Vagina (tissue), 2 donors: ENCODE results near the gene LCE2B. TPM values are rescaled to one million over a fixed set of nuclear protein-coding genes. Genes with fewer than 3 reads are reported as not detected.

Experiments
- DNase-seq, 2 donors: peaks; one replicate each; pipeline ENCODE4 v3.0.0-alpha.2; 2017; ENCODE audit errors: extremely low spot score in 2 of 2
- H3K27ac ChIP-seq: fragments of 200-600 bp; sonication (generic); one replicate; pipeline ENCODE4 v1.5.1; 2019
- H3K27me3 ChIP-seq: fragments of 200-600 bp; sonication (generic); one replicate; pipeline ENCODE4 v1.5.1; 2019
- H3K36me3 ChIP-seq, 2 donors: fragments of 200-600 bp; sonication (generic); one replicate each; pipeline ENCODE4 v1.5.1; 2017 to 2019
- H3K4me1 ChIP-seq: fragments of 200-600 bp; sonication (generic); one replicate; pipeline ENCODE4 v1.5.1; 2019
- H3K4me3 ChIP-seq, 2 donors: fragments of 200-600 bp; sonication (generic); 1 replicate in 1 of 2; 2 replicates in 1 of 2; pipeline ENCODE4 v1.5.1; 2016 to 2019
- H3K9me3 ChIP-seq: fragments of 200-600 bp; sonication (generic); one replicate; pipeline ENCODE4 v1.5.1; 2019
- CTCF ChIP-seq, 3 experiments: fragments of 450-650 bp in 2 of 3; fragments of 200-600 bp in 1 of 3; sonication (generic) in 1 of 3; IDR thresholded peaks; one replicate each; pipeline ENCODE4 v1.5.1; 2017 to 2019; ENCODE audit warnings: antibody characterized with exemption in 3 of 3, mild to moderate bottlenecking in 2 of 3, moderate library complexity in 2 of 3
- POLR2A ChIP-seq, 2 donors: fragments of 450-650 bp; IDR thresholded peaks; one replicate each; pipeline ENCODE4 v1.6.1; 2017; ENCODE audit warnings: antibody characterized with exemption in 2 of 2, mild to moderate bottlenecking in 2 of 2, moderate library complexity in 2 of 2
- POLR2AphosphoS5 ChIP-seq, 2 donors: sonication (generic); formaldehyde crosslinking; IDR thresholded peaks; one replicate each; pipeline ENCODE4 v1.9.0; 2017; ENCODE audit warnings: antibody characterized with exemption in 2 of 2, mild to moderate bottlenecking in 2 of 2, low read depth in 1 of 2; ENCODE audit not compliant: insufficient read depth in 1 of 2
- intact Hi-C: fragments of 100-400 bp; cut with DNase I; formaldehyde crosslinking; loops from one replicate; pipeline ENCODE4 v1.15.1; 2023
- total RNA-seq: library from RNA; depleted of rRNA; stranded (reverse); fragments of >200 nt; gene quantifications from one replicate; pipeline ENCODE4 v1.2.3, GENCODE V29; 2016

Gene LCE2B
- total RNA-seq, 1 donor from 2014 or later: not detected

DNA sequence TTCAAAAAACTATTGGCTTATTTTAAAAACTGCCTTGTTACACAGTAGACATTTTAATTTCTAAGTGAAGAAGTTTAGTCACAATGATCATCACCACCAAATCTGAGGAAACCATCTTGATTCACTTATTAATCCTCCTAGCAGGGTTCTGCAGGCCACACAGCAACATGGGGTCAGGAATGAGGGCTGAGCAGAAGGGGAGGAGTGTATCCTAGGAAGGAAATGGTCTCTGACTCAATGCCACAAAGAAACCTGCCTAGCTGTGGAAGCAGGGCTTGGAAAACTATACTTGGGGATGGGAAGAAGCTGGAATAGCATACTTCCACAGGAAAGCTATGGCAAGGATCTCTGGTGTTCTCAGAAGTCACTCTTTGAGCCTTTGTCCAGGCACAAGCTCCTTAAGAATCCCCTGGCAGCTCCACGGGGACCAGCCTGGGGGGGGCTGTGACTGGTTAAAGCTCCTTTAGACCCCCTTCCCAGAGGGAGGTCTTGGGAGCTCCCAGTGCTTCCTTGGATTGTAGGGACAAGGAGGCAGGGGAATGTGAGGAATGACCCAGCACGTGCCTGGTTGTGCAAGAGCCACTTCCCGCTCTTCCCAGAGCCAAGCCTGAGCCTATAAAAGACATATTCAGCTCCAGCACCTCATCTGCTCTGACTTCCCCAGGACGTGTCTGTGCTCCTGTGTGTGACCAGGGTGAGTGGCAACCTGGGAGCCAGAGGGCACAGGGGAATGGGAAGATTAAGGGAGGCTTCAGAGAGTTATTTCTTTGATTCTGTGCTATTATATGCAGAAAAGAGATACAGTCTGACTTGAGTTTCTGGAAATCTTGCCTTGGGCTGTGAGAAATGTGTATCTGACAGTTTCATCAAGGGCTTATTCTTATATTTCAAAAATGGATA lies 12.0 kb downstream of the LCE2B start, which contains the start of gene LCE2A:
Gene LCE2A, plus strand, starts transcription at position 645 of the 900 bp plus-strand sequence. CDS start 557 bp downstream, outside the sequence.
- TF ChIP-seq CTCF (IDR thresholded peaks at IDR 0.05) (no peak), POLR2AphosphoS5 (IDR thresholded peaks at IDR 0.05; ENCODE audit: insufficient read depth in 1 of 2, low read depth in 1 of 2) (no peak), POLR2A (IDR thresholded peaks at IDR 0.05) (no peak)
- no peak within 1 kb of the TSS for H3K4me3 ChIP-seq
- intact Hi-C loops: no loop called here

GRCh38 chr1:152699746-152700145 lies 13.8 kb downstream of the LCE2B start:
- TF ChIP-seq POLR2A (IDR thresholded peaks at IDR 0.05): no peak
- no peak for TF ChIP-seq CTCF (IDR thresholded peaks at IDR 0.05)
- no peak for TF ChIP-seq POLR2AphosphoS5 (IDR thresholded peaks at IDR 0.05; ENCODE audit: insufficient read depth in 1 of 2, low read depth in 1 of 2)
- no peaks in the 10 kb centered on the region for H3K36me3 ChIP-seq
- intact Hi-C loops: no loop called here
- no peak overlapping the region for H3K4me3 ChIP-seq
- H3K27me3 ChIP-seq: no peaks in the 10 kb centered on the region
- no peak overlapping the region for H3K27ac ChIP-seq
- H3K4me1 ChIP-seq: no peaks in the 10 kb centered on the region
- no peak for DNase-seq
- no peaks in the 10 kb centered on the region for H3K9me3 ChIP-seq

More for the DNA sequence above, 12.0 kb downstream of the LCE2B start, which contains the start of gene LCE2A:
- Histone ChIP-seq H3K36me3 (no peaks in the 10 kb centered on the region), H3K4me1 (no peaks in the 10 kb centered on the region), H3K27me3 (no peaks in the 10 kb centered on the region), H3K27ac (no peak within 1 kb of the TSS), H3K9me3 (no peaks in the 10 kb centered on the region)
- DNase-seq: no peak

DNA sequence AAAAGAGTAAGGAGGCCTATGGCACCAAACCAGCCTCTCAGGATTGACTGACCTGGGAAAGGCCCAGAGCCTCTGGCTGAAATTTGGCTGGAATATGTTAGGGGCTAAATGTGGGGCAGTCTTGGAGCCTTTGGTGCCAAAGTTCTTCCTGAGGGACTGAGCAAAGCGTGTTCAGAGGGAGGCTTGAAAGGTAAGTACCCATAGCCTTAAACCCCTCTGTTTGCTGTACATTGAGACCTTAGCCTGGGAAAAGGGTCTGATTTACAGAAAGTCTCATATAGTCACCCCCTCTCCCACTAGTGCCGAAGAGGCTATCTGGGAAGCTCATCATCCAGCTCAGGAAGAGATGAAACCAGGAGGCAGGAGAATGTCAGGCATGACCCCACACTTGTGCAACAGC lies 21.9 kb downstream of the LCE2B start, which contains the start of gene LCE4A:
Gene LCE4A, plus strand, starts transcription at position 301 of the 400 bp plus-strand sequence. CDS start 916 bp downstream, outside the sequence.
- Histone ChIP-seq H3K36me3 (no peaks in the 10 kb centered on the region), H3K9me3 (no peaks in the 10 kb centered on the region), H3K4me1 (no peaks in the 10 kb centered on the region), H3K4me3 (no peak within 1 kb of the TSS), H3K27ac (no peak within 1 kb of the TSS), H3K27me3 (no peaks in the 10 kb centered on the region)
- intact Hi-C loops: no loop called here
- TF ChIP-seq POLR2AphosphoS5 (IDR thresholded peaks at IDR 0.05; ENCODE audit: insufficient read depth in 1 of 2, low read depth in 1 of 2) (no peak), POLR2A (IDR thresholded peaks at IDR 0.05) (no peak), CTCF (IDR thresholded peaks at IDR 0.05) (no peak)
- no peak for DNase-seq

- TF ChIP-seq CTCF (IDR thresholded peaks at IDR 0.05) (no peak), POLR2A (IDR thresholded peaks at IDR 0.05) (no peak), POLR2AphosphoS5 (IDR thresholded peaks at IDR 0.05; ENCODE audit: insufficient read depth in 1 of 2, low read depth in 1 of 2) (no peak)
- Histone ChIP-seq H3K9me3 (no peaks in the 10 kb centered on the region), H3K27ac (no peak overlapping the region), H3K36me3 (no peaks in the 10 kb centered on the region), H3K4me3 (no peak overlapping the region), H3K27me3 (no peaks in the 10 kb centered on the region), H3K4me1 (no peaks in the 10 kb centered on the region)
- DNase-seq: no peak
- intact Hi-C loops: no loop called here
These were observed 32.3 kb downstream of the LCE2B start for GRCh38 chr1:152718238-152718637.

- DNase-seq: no peak
- Histone ChIP-seq H3K27ac (no peak overlapping the region), H3K9me3 (no peaks in the 10 kb centered on the region), H3K4me3 (no peak overlapping the region), H3K27me3 (no peaks in the 10 kb centered on the region), H3K36me3 (no peaks in the 10 kb centered on the region), H3K4me1 (no peaks in the 10 kb centered on the region)
- intact Hi-C loops: no loop called here
- TF ChIP-seq POLR2AphosphoS5 (IDR thresholded peaks at IDR 0.05; ENCODE audit: insufficient read depth in 1 of 2, low read depth in 1 of 2) (no peak), POLR2A (IDR thresholded peaks at IDR 0.05) (no peak), CTCF (IDR thresholded peaks at IDR 0.05) (no peak)
These were observed 39.3 kb downstream of the LCE2B start for GRCh38 chr1:152725261-152725660.
